Mesenchymal stem cell (in vitro differentiated cells and primary cell): ENCODE results near the gene SLC15A1.
A peak's percentile ranks its signal among the peaks of the same experiment; 100 is the strongest.

Experiments
- DNase-seq: peaks from one replicate; pipeline ENCODE4 v3.0.0-alpha.2; 2013
- H2AFZ ChIP-seq: one replicate; pipeline ENCODE4 v1.6.1; 2013; ENCODE audit warnings: low read depth, mild to moderate bottlenecking, control low read depth, inconsistent platforms, low read length, moderate library complexity
- H2AK5ac ChIP-seq: 2 replicates; pipeline ENCODE4 v1.6.1; 2013; ENCODE audit warnings: low read length, moderate library complexity, mild to moderate bottlenecking, inconsistent platforms; ENCODE audit not compliant: severe bottlenecking
- H2BK120ac ChIP-seq: one replicate; pipeline ENCODE4 v1.6.1; 2013; ENCODE audit warnings: low read depth, mild to moderate bottlenecking, inconsistent platforms, low read length, moderate library complexity
- H2BK12ac ChIP-seq, 2 experiments: one replicate each; pipeline ENCODE4 v1.6.1; 2013; ENCODE audit warnings: inconsistent platforms in 2 of 2, low read length in 2 of 2, mild to moderate bottlenecking in 2 of 2, moderate library complexity in 2 of 2, control low read depth in 1 of 2
- H2BK15ac ChIP-seq: one replicate; pipeline ENCODE4 v1.6.1; 2013; ENCODE audit warnings: mild to moderate bottlenecking, low read depth, inconsistent platforms; ENCODE audit not compliant: poor library complexity, severe bottlenecking
- H2BK5ac ChIP-seq: 2 replicates; pipeline ENCODE4 v1.6.1; 2013; ENCODE audit warnings: low read depth, mild to moderate bottlenecking, low read length, control low read depth, inconsistent platforms; ENCODE audit not compliant: poor library complexity, severe bottlenecking
- H3K14ac ChIP-seq, 2 experiments: one replicate each; pipeline ENCODE4 v1.6.1; 2013; ENCODE audit warnings: inconsistent platforms in 2 of 2, low read length in 2 of 2, control low read depth in 1 of 2, mild to moderate bottlenecking in 1 of 2, moderate library complexity in 1 of 2
- H3K18ac ChIP-seq, 2 experiments: one replicate each; pipeline ENCODE4 v1.6.1; 2013; ENCODE audit warnings: inconsistent platforms in 2 of 2, low read length in 2 of 2, control low read depth in 1 of 2, low read depth in 1 of 2, mild to moderate bottlenecking in 1 of 2
- H3K23ac ChIP-seq, 2 experiments: one replicate each; pipeline ENCODE4 v1.6.1; 2013; ENCODE audit warnings: inconsistent platforms in 2 of 2, low read length in 2 of 2, mild to moderate bottlenecking in 2 of 2, moderate library complexity in 2 of 2, control low read depth in 1 of 2
- H3K27ac ChIP-seq: 2 replicates; pipeline ENCODE4 v1.5.1; 2013; ENCODE audit warnings: mild to moderate bottlenecking, moderate library complexity, low read length, control low read depth, inconsistent platforms; ENCODE audit not compliant: poor library complexity, severe bottlenecking
- H3K27me3 ChIP-seq, 2 experiments: 2 replicates each; pipeline versions ENCODE4 v1.6.1 to v1.7.0; 2013; ENCODE audit warnings: low read length in 2 of 2, mild to moderate bottlenecking in 2 of 2, moderate library complexity in 2 of 2, control low read depth in 1 of 2, inconsistent platforms in 1 of 2; ENCODE audit not compliant: control insufficient read depth in 1 of 2, insufficient read depth in 1 of 2
- H3K36me3 ChIP-seq, 2 experiments: 2 replicates each; pipeline versions ENCODE4 v1.6.1 to v1.7.0; 2013; ENCODE audit warnings: low read length in 2 of 2, control low read depth in 1 of 2, inconsistent platforms in 1 of 2, low read depth in 1 of 2, mild to moderate bottlenecking in 1 of 2; ENCODE audit not compliant: insufficient read depth in 2 of 2, control insufficient read depth in 1 of 2
- H3K4ac ChIP-seq, 2 experiments: one replicate each; pipeline ENCODE4 v1.6.1; 2013; ENCODE audit warnings: inconsistent platforms in 2 of 2, low read length in 2 of 2, mild to moderate bottlenecking in 2 of 2, moderate library complexity in 2 of 2, control low read depth in 1 of 2, low read depth in 1 of 2
- H3K4me1 ChIP-seq: 2 replicates; pipeline ENCODE4 v1.6.1; 2013; ENCODE audit warnings: low read depth, low read length, control low read depth; ENCODE audit not compliant: control insufficient read depth, insufficient read depth
- H3K4me2 ChIP-seq: 2 replicates; pipeline ENCODE4 v1.6.1; 2013; ENCODE audit warnings: low read length, mild to moderate bottlenecking, inconsistent platforms; ENCODE audit not compliant: poor library complexity, severe bottlenecking
- H3K4me3 ChIP-seq, 2 experiments: 2 replicates each; pipeline versions ENCODE4 v1.5.1 to v1.7.0; 2013; ENCODE audit warnings: low read length in 2 of 2, mild to moderate bottlenecking in 2 of 2, control low read depth in 1 of 2, low read depth in 1 of 2; ENCODE audit not compliant: insufficient read depth in 1 of 2
- H3K79me1 ChIP-seq: replicated peaks from 2 replicates; pipeline ENCODE4 v1.6.1; 2013; ENCODE audit warnings: mild to moderate bottlenecking, control low read depth, low read length, inconsistent platforms; ENCODE audit not compliant: poor library complexity, severe bottlenecking
- H3K9ac ChIP-seq: 2 replicates; pipeline ENCODE4 v1.7.0; 2013; ENCODE audit warnings: mild to moderate bottlenecking, low read length, moderate library complexity
- H3K9me3 ChIP-seq: 2 replicates; pipeline ENCODE4 v1.7.0; 2013; ENCODE audit warnings: mild to moderate bottlenecking, low read length; ENCODE audit not compliant: control insufficient read depth
- H4K8ac ChIP-seq: one replicate; pipeline ENCODE4 v1.6.1; 2013; ENCODE audit warnings: inconsistent platforms, mild to moderate bottlenecking, low read length, moderate library complexity
- H4K91ac ChIP-seq: one replicate; pipeline ENCODE4 v1.6.1; 2013; ENCODE audit warnings: mild to moderate bottlenecking, low read length, inconsistent platforms
- WGBS: methylation state at CpG from one replicate; pipeline ENCODE4 v1.1.7; 2013; ENCODE audit warnings: mixed read lengths; 5-methylcytosine and 5-hydroxymethylcytosine counted together

SLC15A1 gene

GRCh38 chr13:98771838-98772611 is 19.6 kb upstream of the SLC15A1 start:
- Histone ChIP-seq H2BK15ac (no peak overlapping the region), H3K27me3 (peaks cover 0 to 26% of the 10 kb centered on the region in 2 experiments), H3K14ac (no peak overlapping the region), H4K91ac (no peak overlapping the region), H3K4ac (no peak overlapping the region), H3K18ac (no peak overlapping the region), H4K8ac (no peak overlapping the region), H3K9ac (no peak overlapping the region), H3K9me3 (no peaks in the 10 kb centered on the region), H3K4me1 (peaks cover 22% of the 10 kb centered on the region), H2BK120ac (no peak overlapping the region), H3K27ac (peak overlapping the region; percentile 38), H2BK12ac (no peak overlapping the region), H3K36me3 (peaks cover 0 to 3% of the 10 kb centered on the region in 2 experiments), H2BK5ac (no peak overlapping the region), H3K79me1 (no peaks in the 10 kb centered on the region), H3K4me2 (no peak overlapping the region), H3K23ac (no peak overlapping the region), H2AFZ (no peak overlapping the region), H2AK5ac (no peak overlapping the region), H3K4me3 (no peak overlapping the region)
- DNase-seq = no peak
- WGBS = 95% methylated on average over 15 of the region's 16 CpGs

- Histone ChIP-seq H3K27me3 (peaks cover 0 to 43% of the 10 kb centered on the region in 2 experiments), H3K9ac (no peak overlapping the region), H3K4me2 (no peak overlapping the region), H3K27ac (no peak overlapping the region), H2AFZ (no peak overlapping the region), H3K79me1 (no peaks in the 10 kb centered on the region), H2BK15ac (no peak overlapping the region), H3K18ac (no peak overlapping the region), H4K91ac (no peak overlapping the region), H2BK12ac (no peak overlapping the region), H2AK5ac (no peak overlapping the region), H3K36me3 (no peaks in the 10 kb centered on the region), H2BK5ac (no peak overlapping the region), H2BK120ac (no peak overlapping the region), H4K8ac (no peak overlapping the region), H3K9me3 (no peaks in the 10 kb centered on the region), H3K4me3 (no peak overlapping the region), H3K14ac (no peak overlapping the region), H3K4ac (no peak overlapping the region), H3K23ac (no peak overlapping the region), H3K4me1 (peaks cover 14% of the 10 kb centered on the region)
- 62% methylated on average over 7 of the region's 7 CpGs for WGBS
- no peak for DNase-seq
Observed at GRCh38 chr13:98769736-98770135, 17.3 kb upstream of the SLC15A1 start.

- Histone ChIP-seq H2BK5ac (no peak overlapping the region), H2BK15ac (no peak overlapping the region), H3K4me2 (no peak overlapping the region), H3K9ac (no peak overlapping the region), H2AK5ac (no peak overlapping the region), H3K27ac (no peak overlapping the region), H3K18ac (no peak overlapping the region), H3K4ac (no peak overlapping the region), H3K36me3 (no peaks in the 10 kb centered on the region), H3K27me3 (peaks cover 0 to 47% of the 10 kb centered on the region in 2 experiments), H4K91ac (no peak overlapping the region), H3K4me3 (no peak overlapping the region), H3K4me1 (peaks cover 11% of the 10 kb centered on the region), H4K8ac (no peak overlapping the region), H3K23ac (no peak overlapping the region), H2BK120ac (no peak overlapping the region), H3K79me1 (no peaks in the 10 kb centered on the region), H2AFZ (no peak overlapping the region), H3K14ac (no peak overlapping the region), H2BK12ac (no peak overlapping the region), H3K9me3 (no peaks in the 10 kb centered on the region)
- WGBS = 94% methylated on average over 2 of the region's 4 CpGs
- DNase-seq = no peak
Observed at GRCh38 chr13:98768522-98768921, 16.1 kb upstream of the SLC15A1 start.

GRCh38 chr13:98766697-98767096 is 14.2 kb upstream of the SLC15A1 start:
- H2BK12ac ChIP-seq = no peak overlapping the region
- H3K9me3 ChIP-seq = no peaks in the 10 kb centered on the region

More at GRCh38 chr13:98766697-98767096, 14.2 kb upstream of the SLC15A1 start:
- H3K4me3 ChIP-seq = no peak overlapping the region
- peaks cover 3% of the 10 kb centered on the region for H3K4me1 ChIP-seq
- no peak overlapping the region for H3K4ac ChIP-seq
- peaks cover 0 to 49% of the 10 kb centered on the region in 2 experiments for H3K27me3 ChIP-seq
- H3K9ac ChIP-seq = no peak overlapping the region
- 87% methylated on average over 11 of the region's 11 CpGs for WGBS
- H4K8ac ChIP-seq = no peak overlapping the region
- peak overlapping the region; percentile 4 for H3K4me2 ChIP-seq
- H3K27ac ChIP-seq = no peak overlapping the region
- no peak overlapping the region for H3K23ac ChIP-seq
- H2BK5ac ChIP-seq = no peak overlapping the region
- H3K14ac ChIP-seq = no peak overlapping the region
- H3K36me3 ChIP-seq = no peaks in the 10 kb centered on the region
- H4K91ac ChIP-seq = no peak overlapping the region
- no peak overlapping the region for H3K18ac ChIP-seq
- H2BK120ac ChIP-seq = no peak overlapping the region
- H2BK15ac ChIP-seq = no peak overlapping the region
- DNase-seq = no peak
- H2AK5ac ChIP-seq = no peak overlapping the region
- H2AFZ ChIP-seq = no peak overlapping the region
- H3K79me1 ChIP-seq = no peaks in the 10 kb centered on the region
